Fibroblast of peridontal ligament (primary cell): ENCODE results near the gene FUT7.

ENCODE experiments used
- DNase-seq: peaks from one replicate; pipeline ENCODE4 v3.0.0-alpha.2; 2010; ENCODE audit errors: extremely low read depth

The FUT7 gene

DNA sequence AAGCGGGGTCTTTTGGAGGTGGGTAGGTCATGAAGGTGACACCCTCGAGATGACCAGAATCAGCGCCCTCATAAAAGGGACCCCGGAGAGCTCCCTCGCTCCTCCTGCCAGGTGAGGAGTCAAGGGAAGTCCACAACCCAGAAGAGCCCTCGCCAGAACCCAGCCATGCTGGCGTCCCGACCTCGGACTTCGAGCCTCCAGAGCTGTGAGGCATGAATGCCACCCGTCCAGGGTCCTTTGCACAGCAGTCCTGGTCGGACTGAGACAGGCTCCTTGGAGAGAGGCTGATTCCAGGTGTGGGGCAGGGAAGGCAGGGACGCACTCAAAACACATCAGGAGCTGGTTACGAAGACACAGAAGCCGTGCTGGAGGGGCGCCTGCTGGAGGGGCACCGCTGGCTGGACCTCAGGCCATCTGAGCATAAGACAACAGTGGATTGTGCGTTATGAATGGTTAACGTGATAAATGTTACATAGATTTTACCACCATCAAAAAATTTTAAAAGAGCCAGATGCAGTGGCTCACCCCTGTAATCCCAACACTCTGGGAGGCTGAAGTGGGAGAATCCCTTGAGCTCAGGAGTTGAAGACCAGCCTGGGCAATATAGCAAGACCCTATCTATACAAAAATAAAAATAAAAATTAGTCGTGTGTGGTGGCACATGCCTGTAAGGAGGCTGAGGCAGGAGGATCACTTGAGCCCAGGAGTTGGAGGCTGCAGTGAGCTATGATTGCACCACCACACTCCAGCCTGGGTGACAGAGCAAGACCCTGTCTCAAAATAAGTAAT is 29.8 kb downstream of the FUT7 start:
- DNase-seq: no peak

DNA sequence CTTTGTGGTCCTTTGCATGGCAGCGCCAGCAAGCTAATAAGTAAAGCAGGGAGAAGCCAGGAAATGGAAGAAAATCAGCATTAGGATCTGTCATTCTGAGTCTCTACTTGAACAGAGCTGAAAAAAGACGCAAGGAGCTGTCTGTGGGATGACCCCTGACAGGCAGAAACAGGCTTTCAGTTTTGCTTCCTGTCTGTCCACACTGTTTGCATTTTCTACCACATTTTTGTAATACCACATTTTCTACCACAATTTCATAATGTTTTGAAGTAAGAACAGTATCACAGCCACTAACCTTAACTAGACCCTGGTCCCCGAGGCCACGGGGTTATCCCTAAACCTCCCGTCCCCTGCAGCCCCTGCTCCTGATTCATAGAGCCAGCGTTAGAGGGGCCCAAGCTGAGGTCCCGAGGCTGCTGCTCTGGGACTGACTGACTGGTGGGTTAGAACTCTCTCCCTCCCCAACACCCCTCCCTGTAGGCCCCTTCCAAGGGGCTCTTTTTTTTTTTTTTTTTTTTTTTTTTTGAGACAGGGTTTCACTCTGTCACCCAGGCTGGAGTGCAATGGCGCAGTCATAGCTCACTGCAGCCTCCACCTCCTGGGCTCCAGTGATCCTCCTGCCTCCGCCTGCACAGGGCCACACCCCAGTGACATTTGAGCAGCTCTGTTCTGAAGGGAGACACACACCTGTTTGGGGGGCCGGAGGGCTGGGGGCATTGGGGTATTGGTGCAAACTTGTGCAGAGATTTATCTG is 31.5 kb downstream of the FUT7 start:
- DNase-seq: peak; percentile 72

DNA sequence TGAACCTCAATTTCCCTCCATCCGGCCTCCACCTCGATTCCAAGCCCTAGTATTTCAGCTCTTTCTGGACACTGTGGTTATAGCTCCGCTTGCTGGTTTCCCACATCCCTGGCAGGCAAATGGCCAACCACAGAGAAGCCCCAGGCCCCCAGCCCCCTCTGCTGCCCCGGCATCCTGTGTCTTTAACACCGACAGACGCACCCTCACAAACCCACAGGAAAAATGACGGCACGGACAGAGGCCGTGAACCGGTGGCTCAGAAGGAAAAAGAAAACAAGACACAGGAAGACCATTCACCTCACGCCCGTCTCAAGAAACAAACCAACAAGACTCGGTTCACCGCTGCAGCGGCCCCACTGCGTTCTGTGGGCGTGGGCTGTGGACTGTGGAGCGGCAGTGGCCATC is 34.1 kb downstream of the FUT7 start:
- no peak for DNase-seq

GRCh38 chr9:136997371-136997770 is 34.5 kb downstream of the FUT7 start:
- no peak for DNase-seq

DNA sequence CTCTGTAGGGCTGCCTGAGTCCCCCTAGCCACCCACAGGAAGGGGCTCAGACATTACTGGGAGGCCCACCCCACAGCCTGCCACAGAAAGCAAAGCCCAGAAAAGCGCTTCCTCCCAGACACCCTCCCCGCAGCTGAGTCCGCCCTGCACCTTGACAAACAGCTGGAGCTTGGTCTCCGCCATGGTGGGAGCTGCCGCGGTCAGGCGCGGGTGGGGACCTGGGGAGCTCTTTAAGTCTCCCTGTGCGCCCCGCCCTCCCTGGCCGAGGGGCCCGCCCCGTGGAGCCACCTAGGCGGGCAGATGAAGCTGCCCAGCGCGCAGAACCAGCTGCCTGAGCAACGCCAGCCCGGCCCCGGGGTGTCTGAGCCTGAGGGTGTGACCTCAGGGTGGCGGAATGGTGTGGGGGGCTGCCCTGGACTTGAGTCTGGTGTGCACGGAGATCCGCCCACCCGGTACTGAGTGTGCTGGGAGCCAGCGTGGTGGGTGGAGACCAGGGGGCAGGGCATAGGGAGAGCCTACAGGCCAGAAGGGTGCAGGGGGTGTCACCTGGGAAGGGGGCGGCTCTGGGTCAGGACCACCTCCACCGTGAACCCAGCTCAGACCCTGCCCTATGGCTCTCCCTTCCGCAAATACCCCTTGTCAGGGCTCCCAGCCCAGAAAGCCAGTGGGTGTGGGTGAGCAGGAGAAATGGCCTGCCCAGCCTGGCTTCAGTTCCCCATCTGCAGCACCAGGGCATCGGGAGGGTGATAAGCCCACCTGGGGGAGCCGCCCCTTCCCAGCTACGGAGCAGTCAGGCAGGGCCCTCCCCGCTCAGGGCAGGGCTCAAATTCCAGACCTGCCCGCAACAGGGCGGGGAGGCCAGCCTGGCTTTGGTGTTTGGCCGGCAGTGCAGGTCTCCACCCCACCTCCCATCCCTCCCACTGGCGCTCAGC is 35.3 kb downstream of the FUT7 start, which contains the start of gene CLIC3:
Gene CLIC3 (minus strand): TSS at position 208 of the 932 bp plus-strand sequence. CDS start 25 bp downstream, at position 183.
- no peak for DNase-seq

DNA sequence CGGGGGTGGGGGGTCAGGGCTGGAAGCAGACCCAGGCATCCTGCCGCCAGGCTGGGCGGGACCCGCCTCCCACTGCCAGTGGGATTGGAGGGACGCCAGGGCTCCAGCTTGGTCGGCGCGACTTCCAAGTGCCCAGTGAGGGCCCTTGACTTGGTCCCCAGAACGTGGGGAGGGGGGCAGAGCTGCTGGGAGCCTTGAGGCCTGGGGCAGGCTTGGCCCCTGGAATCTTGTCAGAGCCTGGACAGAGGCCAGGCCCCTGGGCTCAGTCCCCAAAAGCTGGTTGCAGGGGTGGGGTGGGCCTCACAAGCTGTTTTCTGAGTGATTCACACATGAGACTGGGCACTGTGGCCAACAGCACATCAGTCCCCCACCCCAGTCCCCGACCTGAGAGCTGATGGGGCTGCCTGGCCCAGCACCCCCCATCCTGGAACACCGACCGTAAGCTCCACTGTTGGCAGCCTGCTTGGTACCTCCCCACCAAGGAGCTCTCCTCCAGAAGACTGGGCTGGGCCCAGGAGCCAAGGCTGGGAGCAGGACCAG is 36.0 kb downstream of the FUT7 start:
- no peak for DNase-seq

GRCh38 chr9:136995362-136995761 is 36.5 kb downstream of the FUT7 start:
- DNase-seq: no peak

- no peak for DNase-seq
Measured at GRCh38 chr9:136994888-136995230, 37.0 kb downstream of the FUT7 start.

- no peak for DNase-seq
Measured at GRCh38 chr9:136994180-136994887, 37.6 kb downstream of the FUT7 start.

DNA sequence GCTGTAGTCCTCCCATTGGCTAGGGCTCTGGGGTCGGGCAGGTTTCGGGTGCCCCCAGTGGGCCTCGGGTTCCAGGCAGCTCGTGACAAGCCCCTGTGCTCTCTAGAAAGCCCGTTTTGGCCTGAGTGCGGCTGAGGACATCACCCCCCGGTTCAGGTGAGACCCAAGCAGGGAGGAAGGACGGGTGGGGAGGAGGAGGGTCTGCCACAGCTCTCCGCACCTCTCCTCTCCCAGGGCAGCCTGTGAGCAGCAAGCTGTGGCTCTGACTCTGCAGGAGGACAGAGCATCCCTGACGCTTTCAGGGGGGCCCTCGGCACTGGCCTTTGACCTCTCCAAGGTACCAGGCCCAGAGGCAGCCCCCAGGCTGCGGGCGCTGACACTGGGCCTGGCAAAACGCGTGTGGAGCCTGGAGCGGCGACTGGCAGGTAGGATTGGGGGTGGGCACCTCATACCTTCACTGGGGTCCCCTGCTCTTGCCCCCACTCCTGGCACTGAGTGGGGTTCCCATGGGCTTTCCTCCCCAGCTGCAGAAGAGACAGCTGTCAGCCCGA is 39.0 kb downstream of the FUT7 start:
- DNase-seq: no peak

DNA sequence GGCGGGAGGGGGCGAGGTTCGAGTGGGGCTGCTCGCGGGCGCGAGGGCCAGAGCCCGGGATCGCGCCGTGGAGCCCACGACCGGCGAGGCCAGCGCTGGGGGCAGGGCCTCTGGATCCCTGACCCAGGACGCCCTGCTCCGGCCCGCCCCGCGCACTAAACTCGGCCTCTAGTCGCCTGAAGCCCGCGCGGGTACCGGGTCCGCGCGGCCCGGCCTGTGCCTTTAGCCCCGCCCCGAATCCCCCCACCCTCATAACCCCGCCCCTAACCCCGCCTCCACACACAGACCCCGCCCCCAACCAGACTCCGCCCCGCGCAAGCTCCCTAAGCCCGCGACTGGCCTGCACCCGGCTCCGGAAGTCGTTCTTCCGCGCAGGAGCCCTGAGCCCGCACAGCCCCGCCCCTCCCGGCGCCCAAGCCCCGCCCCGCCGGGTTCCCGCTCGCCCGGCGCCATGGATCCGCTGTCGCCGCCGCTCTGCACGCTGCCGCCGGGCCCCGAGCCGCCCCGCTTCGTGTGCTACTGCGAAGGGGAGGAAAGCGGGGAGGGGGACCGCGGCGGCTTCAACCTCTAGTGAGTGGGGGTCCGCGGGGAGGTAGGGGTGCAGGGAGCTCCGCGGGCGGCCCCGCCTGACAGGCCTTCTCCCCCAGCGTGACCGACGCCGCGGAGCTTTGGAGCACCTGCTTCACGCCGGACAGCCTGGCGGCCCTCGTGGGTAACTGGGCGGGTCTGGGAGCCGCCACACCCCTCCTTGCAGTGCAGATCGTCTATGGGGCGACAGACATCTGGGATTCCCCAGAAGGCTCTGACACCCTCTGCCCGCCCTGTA is 39.7 kb downstream of the FUT7 start, which contains the start of gene PAXX:
Gene PAXX (plus strand): TSS at position 430 of the 826 bp plus-strand sequence. CDS start 22 bp downstream, at position 452.
- DNase-seq: peak; percentile 74

DNA sequence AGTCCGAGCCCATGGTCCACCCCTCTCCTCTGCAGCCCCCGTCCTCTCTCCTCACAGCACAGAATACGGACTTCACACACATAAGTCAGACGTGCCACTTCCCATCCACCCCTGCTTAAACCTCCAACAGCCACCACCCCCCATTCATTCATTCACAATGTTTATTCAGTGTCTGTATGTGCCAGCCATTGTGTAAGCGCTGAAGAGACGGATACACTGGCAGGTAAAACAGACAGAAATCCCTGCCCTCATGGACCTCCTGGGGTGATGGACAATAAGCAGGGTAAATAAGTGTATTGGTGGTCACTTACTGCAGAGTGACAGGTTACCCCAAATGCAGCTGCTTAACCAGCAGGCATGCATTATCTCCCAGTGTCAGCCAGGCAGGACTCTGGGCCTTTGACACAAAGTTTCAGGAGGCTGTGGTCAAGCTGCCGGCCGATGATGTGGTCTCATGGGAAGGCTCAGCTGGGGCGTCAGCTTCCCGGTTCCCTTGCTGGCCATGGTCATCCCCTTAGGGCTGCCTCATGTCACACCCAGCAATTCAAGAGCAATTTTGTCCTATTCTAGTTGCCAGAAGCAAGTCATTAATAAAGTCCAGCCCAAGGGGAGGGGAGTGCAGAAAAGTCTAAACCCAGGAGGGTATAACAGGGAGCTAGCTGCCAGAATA is 41.5 kb downstream of the FUT7 start:
- no peak for DNase-seq

- DNase-seq: no peak
Measured at GRCh38 chr9:136988872-136989271, 43.0 kb downstream of the FUT7 start.

- DNase-seq: no peak
Measured at GRCh38 chr9:136985853-136986252, 46.0 kb downstream of the FUT7 start.

- DNase-seq: no peak
Measured at GRCh38 chr9:136985027-136985602, 46.8 kb downstream of the FUT7 start.

DNA sequence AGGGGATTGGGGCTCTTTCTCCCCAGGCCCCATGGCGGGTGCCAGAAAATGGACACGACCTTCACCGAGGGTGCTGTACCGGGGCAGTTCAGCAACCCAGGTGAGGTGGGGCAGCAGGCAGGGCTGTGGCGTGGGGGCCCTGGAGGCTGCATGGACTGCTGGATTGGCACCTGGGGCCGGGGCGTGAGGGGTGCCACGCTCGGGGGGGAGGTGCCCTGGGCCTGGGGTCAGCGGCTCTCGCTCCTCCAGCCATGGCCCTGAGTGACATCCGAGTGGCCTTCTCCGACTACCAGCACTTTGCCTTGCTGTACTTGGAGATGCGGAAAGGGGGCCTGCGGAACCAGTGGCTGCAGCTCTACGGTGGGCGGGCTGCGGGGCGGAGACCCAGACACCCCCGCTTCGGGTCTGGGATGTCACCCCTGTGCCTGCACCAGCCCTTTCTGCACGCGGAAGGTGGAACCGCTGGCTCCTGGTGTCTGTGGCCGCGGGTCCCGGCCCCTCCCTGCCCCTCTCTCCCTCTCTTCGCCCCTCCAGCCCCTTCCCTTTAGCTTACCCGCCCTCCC is 47.3 kb downstream of the FUT7 start:
- no peak for DNase-seq

GRCh38 chr9:136983656-136984314 is 48.1 kb downstream of the FUT7 start:
- DNase-seq: no peak

- no peak for DNase-seq
Measured at GRCh38 chr9:136983167-136983566, 48.7 kb downstream of the FUT7 start.
